ENCODE data around the gene CDK5. TPM values are rescaled to one million over a fixed set of nuclear protein-coding genes. Genes with fewer than 3 reads are reported as not detected.

CDK5 gene
- total RNA-seq, 2 experiments from 2014 or later: 12.5 to 16.7 TPM

DNA sequence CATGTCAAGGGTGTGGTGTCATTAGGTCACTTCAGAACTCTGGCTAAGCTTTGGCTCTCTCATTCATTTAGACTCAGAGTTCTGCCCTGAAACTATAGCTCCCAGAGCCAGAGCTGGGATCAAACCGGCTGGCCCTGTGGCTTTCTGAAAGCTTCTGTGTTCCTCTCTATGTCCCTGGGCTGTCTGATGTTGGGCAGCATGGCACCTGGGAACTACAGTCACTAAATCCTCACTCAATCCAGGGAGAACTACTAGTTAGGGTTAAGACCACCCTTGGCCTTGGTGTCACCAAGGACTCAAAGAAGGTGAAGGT, 46.6 kb downstream of the CDK5 start:
- no peaks in the 10 kb centered on the region for H3K9me3 Mint-ChIP-seq (ENCODE audit: low read depth)
- H3K27me3 Mint-ChIP-seq: no peaks in the 10 kb centered on the region
- ChIA-PET POLR2A (interaction anchor here (0.6 to 0.8 kb wide), 3 partner anchors 15 to 247 kb away, joined by 4 to 6 read pairs (median 4); no protein-coding TSS in a partner anchor), CTCF (interaction anchor here (0.6 to 6.1 kb wide), 15 partner anchors 8 to 564 kb away, joined by 3 to 43 read pairs (median 4); partner anchors contain the start of genes ABCB8, ABCF2, FASTK and NOS3)
- ATAC-seq: peak; percentile 14
- intact Hi-C loops (cut with DNase I, micrococcal nuclease): loop anchor here (5.0 kb wide), 3 partner anchors 39 to 216 kb away; partner anchors contain the start of genes ABCF2 (in 1 of the 2), CDK5 (in 1 of the 2) and SLC4A2 (in 1 of the 2)
- H3K4me1 Mint-ChIP-seq: peaks cover 71% of the 10 kb centered on the region
- peaks cover 9% of the 10 kb centered on the region for H3K36me3 Mint-ChIP-seq (ENCODE audit: low read depth)
- H3K4me3 Mint-ChIP-seq: peak overlapping the region; percentile 66
- no peak for DNase-seq
- H3K27ac Mint-ChIP-seq: peak overlapping the region; percentile 82

DNA sequence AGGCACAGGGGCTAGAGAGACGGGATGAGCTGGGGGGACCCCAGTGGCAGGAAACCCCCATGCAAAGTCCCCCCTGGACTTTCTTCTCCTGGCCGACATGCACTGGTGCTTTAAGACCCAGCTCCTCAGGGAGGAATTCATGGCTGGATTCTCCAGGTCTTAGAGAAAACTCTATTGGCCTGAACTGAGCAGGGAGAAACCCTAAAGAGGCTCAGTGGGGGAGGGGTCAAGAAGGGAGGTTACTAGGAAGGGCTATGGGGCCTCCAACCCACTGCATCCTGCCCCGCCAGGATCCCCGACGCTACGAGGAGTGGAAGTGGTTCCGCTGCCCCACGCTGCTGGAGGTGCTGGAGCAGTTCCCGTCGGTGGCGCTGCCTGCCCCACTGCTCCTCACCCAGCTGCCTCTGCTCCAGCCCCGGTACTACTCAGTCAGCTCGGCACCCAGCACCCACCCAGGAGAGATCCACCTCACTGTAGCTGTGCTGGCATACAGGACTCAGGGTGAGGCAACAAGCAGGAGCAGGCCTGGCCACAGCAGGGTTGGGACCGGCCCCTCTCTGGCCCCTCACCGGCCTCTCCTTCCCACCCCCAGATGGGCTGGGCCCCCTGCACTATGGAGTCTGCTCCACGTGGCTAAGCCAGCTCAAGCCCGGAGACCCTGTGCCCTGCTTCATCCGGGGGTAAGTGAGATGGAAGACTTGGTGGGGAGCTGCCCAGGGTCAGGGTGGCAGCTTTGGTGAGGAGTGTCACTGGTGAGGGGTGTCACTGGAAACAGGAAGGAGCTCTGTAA, 47.2 kb downstream of the CDK5 start:
- no peaks in the 10 kb centered on the region for H3K27me3 Mint-ChIP-seq
- H3K36me3 Mint-ChIP-seq (ENCODE audit: low read depth): peaks cover 9% of the 10 kb centered on the region
- POLR2A ChIA-PET: interaction anchor here (0.6 kb wide), 2 partner anchors 133 to 430 kb away, joined by 3 to 4 read pairs; partner anchors contain the start of gene CRYGN
- intact Hi-C loops (cut with DNase I, micrococcal nuclease): loop anchor here (5.0 kb wide), 3 partner anchors 38 to 217 kb away; partner anchors contain the start of genes ABCF2 (in 1 of the 2), CDK5 (in 1 of the 2) and SLC4A2 (in 1 of the 2)
- DNase-seq (peak; percentile 66), ATAC-seq (peak; percentile 28)
- H3K9me3 Mint-ChIP-seq (ENCODE audit: low read depth): no peaks in the 10 kb centered on the region
- H3K4me3 Mint-ChIP-seq: peak overlapping the region; percentile 66
- peak overlapping the region; percentile 82 for H3K27ac Mint-ChIP-seq
- CTCF ChIA-PET: interaction anchor here (0.6 to 6.1 kb wide), 20 partner anchors 8 to 563 kb away, joined by 3 to 43 read pairs (median 4); partner anchors contain the start of genes ABCB8, ABCF2, FASTK and NOS3
- H3K4me1 Mint-ChIP-seq: peaks cover 68% of the 10 kb centered on the region

DNA sequence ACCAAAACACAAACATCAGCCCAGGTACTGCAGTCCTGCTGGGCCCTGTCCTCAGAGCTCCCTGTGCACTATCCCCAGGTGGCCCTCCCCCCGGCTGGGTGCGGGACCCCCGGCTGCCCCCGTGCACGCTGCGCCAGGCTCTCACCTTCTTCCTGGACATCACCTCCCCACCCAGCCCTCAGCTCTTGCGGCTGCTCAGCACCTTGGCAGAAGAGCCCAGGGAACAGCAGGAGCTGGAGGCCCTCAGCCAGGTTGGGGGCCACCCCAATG, 47.7 kb downstream of the CDK5 start:
- no peaks in the 10 kb centered on the region for H3K9me3 Mint-ChIP-seq (ENCODE audit: low read depth)
- no peaks in the 10 kb centered on the region for H3K27me3 Mint-ChIP-seq
- H3K4me1 Mint-ChIP-seq: peaks cover 63% of the 10 kb centered on the region

GRCh38 chr7:151009327-151010036, 48.2 kb downstream of the CDK5 start:
- intact Hi-C loops (cut with DNase I, micrococcal nuclease): loop anchor here (5.0 kb wide), 3 partner anchors 37 to 218 kb away; partner anchors contain the start of genes ABCF2 (in 1 of the 2), CDK5 (in 1 of the 2) and SLC4A2 (in 1 of the 2)
- no peaks in the 10 kb centered on the region for H3K27me3 Mint-ChIP-seq
- no peak for DNase-seq
- H3K9me3 Mint-ChIP-seq (ENCODE audit: low read depth): no peaks in the 10 kb centered on the region
- H3K36me3 Mint-ChIP-seq (ENCODE audit: low read depth): peaks cover 3% of the 10 kb centered on the region
- no peak overlapping the region for H3K27ac Mint-ChIP-seq
- POLR2A ChIA-PET: interaction anchor here (2.1 kb wide), 1 partner anchor 9 kb away, joined by 6 read pairs; no protein-coding TSS in a partner anchor
- CTCF ChIA-PET: interaction anchor here (0.8 to 6.1 kb wide), 12 partner anchors 10 to 133 kb away, joined by 3 to 43 read pairs (median 12); partner anchors contain the start of genes ABCB8 and NOS3
- peaks cover 58% of the 10 kb centered on the region for H3K4me1 Mint-ChIP-seq
- no peak for ATAC-seq
- peak overlapping the region; percentile 55 for H3K4me3 Mint-ChIP-seq

More for the DNA sequence above, 47.7 kb downstream of the CDK5 start:
- Mint-ChIP-seq H3K36me3 (ENCODE audit: low read depth) (peaks cover 5% of the 10 kb centered on the region), H3K4me3 (peak overlapping the region; percentile 66), H3K27ac (no peak overlapping the region)
- POLR2A ChIA-PET: interaction anchor here (0.6 kb wide), 1 partner anchor 430 kb away, joined by 3 read pairs; the partner anchor contains the start of gene CRYGN
- intact Hi-C loops (cut with DNase I, micrococcal nuclease): loop anchor here (5.0 kb wide), 3 partner anchors 38 to 217 kb away; partner anchors contain the start of genes ABCF2 (in 1 of the 2), CDK5 (in 1 of the 2) and SLC4A2 (in 1 of the 2)
- DNase-seq (no peak), ATAC-seq (no peak)
- CTCF ChIA-PET: interaction anchor here (0.8 to 6.1 kb wide), 12 partner anchors 10 to 563 kb away, joined by 3 to 43 read pairs (median 4); partner anchors contain the start of gene NOS3

DNA sequence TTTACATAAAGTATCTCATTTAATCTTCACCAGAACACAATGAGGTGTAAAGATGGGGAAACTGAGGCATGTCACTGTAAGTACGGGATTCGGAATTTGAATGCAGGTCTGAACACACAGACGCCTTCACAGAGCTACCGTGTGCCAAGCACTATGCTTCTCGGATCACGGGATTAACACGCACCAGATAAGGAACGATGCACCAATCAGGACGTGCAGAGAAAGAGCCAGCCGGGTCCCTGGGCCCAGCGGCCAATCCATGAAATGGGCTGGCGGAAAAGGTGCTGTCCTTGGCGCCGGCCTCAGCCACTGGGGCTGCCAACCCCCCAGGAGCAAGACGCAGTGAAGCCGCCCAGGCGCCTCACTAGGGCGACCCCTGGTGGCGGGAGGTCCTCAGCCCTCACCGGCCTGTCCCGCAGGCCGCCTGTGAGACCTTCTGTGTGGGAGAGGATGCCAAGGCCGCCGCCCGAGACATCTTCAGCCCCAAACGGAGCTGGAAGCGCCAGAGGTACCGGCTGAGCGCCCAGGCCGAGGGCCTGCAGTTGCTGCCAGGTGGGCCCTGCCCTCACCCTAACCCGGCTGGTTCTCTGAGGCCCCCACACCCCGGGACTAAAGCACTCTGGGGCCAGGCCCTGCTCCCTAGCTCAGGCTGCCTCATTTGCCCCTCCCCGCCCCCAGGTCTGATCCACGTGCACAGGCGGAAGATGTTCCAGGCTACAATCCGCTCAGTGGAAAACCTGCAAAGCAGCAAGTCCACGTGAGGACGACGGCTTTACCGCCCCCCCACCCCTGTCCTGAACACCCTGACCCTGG, 49.0 kb downstream of the CDK5 start:
- Mint-ChIP-seq H3K4me3 (peak overlapping the region; percentile 55), H3K4me1 (peaks cover 53% of the 10 kb centered on the region), H3K9me3 (ENCODE audit: low read depth) (no peaks in the 10 kb centered on the region), H3K36me3 (ENCODE audit: low read depth) (no peaks in the 10 kb centered on the region), H3K27me3 (no peaks in the 10 kb centered on the region), H3K27ac (peak overlapping the region; percentile 59)
- DNase-seq (peak; percentile 89), ATAC-seq (peak; percentile 67)
- ChIA-PET POLR2A (interaction anchor here (1.0 to 2.1 kb wide), 2 partner anchors 10 to 14 kb away, joined by 4 to 6 read pairs; no protein-coding TSS in a partner anchor), CTCF (interaction anchor here (0.6 to 6.1 kb wide), 15 partner anchors 8 to 476 kb away, joined by 3 to 43 read pairs (median 5); partner anchors contain the start of genes ABCB8 and NOS3)
- intact Hi-C loops (cut with DNase I, micrococcal nuclease): no loop called here

GRCh38 chr7:151008143-151008510, 49.6 kb downstream of the CDK5 start:
- DNase-seq (no peak), ATAC-seq (peak; percentile 24)
- CTCF ChIA-PET: interaction anchor here (0.6 to 6.1 kb wide), 13 partner anchors 8 to 475 kb away, joined by 3 to 43 read pairs (median 4); partner anchors contain the start of gene ABCB8
- H3K4me3 Mint-ChIP-seq: peak overlapping the region; percentile 55
- intact Hi-C loops (cut with DNase I, micrococcal nuclease): no loop called here
- H3K36me3 Mint-ChIP-seq (ENCODE audit: low read depth): no peaks in the 10 kb centered on the region
- H3K4me1 Mint-ChIP-seq: peaks cover 52% of the 10 kb centered on the region
- no peaks in the 10 kb centered on the region for H3K9me3 Mint-ChIP-seq (ENCODE audit: low read depth)
- POLR2A ChIA-PET: interaction anchor here (1.0 to 2.1 kb wide), 2 partner anchors 11 to 13 kb away, joined by 4 to 6 read pairs; no protein-coding TSS in a partner anchor
- H3K27me3 Mint-ChIP-seq: no peaks in the 10 kb centered on the region
- peak overlapping the region; percentile 59 for H3K27ac Mint-ChIP-seq

DNA sequence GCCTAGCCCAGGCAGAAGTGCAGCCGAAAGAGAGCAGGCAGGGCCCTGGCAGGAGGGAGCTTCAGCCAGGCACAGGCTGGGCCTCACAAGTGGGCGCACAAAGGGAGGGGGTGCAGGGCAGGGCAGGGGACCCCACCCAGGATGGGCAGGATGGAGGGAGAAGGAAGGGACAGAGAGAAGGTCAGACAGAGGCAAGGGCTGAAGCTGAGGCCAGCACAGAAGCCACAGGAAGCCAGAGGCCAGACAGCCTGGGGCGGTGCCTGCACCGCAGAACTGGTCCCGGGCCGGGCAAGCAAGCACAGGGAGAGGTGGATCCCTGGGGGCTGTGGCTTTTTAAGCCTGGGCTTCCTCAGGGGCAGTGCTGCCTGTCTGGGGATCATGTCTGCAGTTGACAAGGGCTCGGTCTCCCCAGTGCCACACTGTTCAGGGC, 50.2 kb downstream of the CDK5 start:
- H3K9me3 Mint-ChIP-seq (ENCODE audit: low read depth): no peaks in the 10 kb centered on the region
- no peak for DNase-seq
- H3K27ac Mint-ChIP-seq: peak overlapping the region; percentile 59
- peaks cover 46% of the 10 kb centered on the region for H3K4me1 Mint-ChIP-seq
- peak overlapping the region; percentile 55 for H3K4me3 Mint-ChIP-seq
- intact Hi-C loops (cut with DNase I, micrococcal nuclease): no loop called here
- ChIA-PET CTCF (interaction anchor here (0.7 to 6.1 kb wide), 12 partner anchors 9 to 103 kb away, joined by 3 to 43 read pairs (median 8); partner anchors contain the start of gene ABCB8), POLR2A (interaction anchor here (1.0 to 2.1 kb wide), 2 partner anchors 11 to 13 kb away, joined by 4 to 6 read pairs; no protein-coding TSS in a partner anchor)
- H3K36me3 Mint-ChIP-seq (ENCODE audit: low read depth): no peaks in the 10 kb centered on the region
- no peaks in the 10 kb centered on the region for H3K27me3 Mint-ChIP-seq
- ATAC-seq: no peak

DNA sequence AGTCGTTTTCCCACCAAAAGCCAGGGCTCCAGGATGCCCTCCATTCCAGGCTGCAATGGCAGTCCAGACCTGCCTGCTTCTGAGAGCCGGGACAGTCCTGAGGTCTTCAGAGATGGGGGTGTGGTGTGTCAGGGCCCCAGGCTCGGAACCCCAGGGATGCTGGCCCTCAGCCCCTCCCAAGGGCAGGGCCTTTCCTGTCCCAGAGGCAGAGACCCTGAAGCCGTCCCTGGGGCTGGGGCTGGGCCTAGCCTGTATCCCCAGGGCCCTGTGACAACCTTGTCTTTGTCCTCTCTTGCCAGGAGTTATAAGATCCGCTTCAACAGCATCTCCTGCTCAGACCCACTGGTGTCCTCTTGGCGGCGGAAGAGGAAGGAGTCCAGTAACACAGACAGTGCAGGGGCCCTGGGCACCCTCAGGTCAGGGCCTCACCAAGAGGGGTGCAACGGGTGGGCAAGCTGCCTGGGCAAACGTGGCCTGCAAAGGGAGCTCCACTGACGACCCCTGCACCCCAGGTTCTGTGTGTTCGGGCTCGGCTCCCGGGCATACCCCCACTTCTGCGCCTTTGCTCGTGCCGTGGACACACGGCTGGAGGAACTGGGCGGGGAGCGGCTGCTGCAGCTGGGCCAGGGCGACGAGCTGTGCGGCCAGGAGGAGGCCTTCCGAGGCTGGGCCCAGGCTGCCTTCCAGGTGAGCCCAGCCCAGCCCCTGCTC, 51.0 kb downstream of the CDK5 start:
- H3K27ac Mint-ChIP-seq: no peak overlapping the region
- no peaks in the 10 kb centered on the region for H3K27me3 Mint-ChIP-seq
- peaks cover 38% of the 10 kb centered on the region for H3K4me1 Mint-ChIP-seq
- intact Hi-C loops (cut with DNase I, micrococcal nuclease): no loop called here
- H3K4me3 Mint-ChIP-seq: no peak overlapping the region
- no peaks in the 10 kb centered on the region for H3K9me3 Mint-ChIP-seq (ENCODE audit: low read depth)
- CTCF ChIA-PET: interaction anchor here (0.6 to 6.1 kb wide), 5 partner anchors 12 to 226 kb away, joined by 3 to 43 read pairs (median 4); partner anchors contain the start of gene CHPF2
- H3K36me3 Mint-ChIP-seq (ENCODE audit: low read depth): no peaks in the 10 kb centered on the region
- POLR2A ChIA-PET: interaction anchor here (0.7 kb wide), 1 partner anchor 235 kb away, joined by 3 read pairs; no protein-coding TSS in a partner anchor
- no peak for ATAC-seq
- no peak for DNase-seq

- intact Hi-C loops (cut with DNase I, micrococcal nuclease): no loop called here
- H3K4me1 Mint-ChIP-seq: peaks cover 28% of the 10 kb centered on the region
- no peak for DNase-seq
- POLR2A ChIA-PET: no interaction called here
- H3K36me3 Mint-ChIP-seq (ENCODE audit: low read depth): no peaks in the 10 kb centered on the region
- CTCF ChIA-PET: interaction anchor here (0.6 to 6.1 kb wide), 5 partner anchors 11 to 438 kb away, joined by 3 to 43 read pairs (median 5); no protein-coding TSS in a partner anchor
- no peak overlapping the region for H3K27ac Mint-ChIP-seq
- no peak overlapping the region for H3K4me3 Mint-ChIP-seq
- H3K27me3 Mint-ChIP-seq: no peaks in the 10 kb centered on the region
- ATAC-seq: no peak
- H3K9me3 Mint-ChIP-seq (ENCODE audit: low read depth): no peaks in the 10 kb centered on the region
Measured at GRCh38 chr7:151005566-151005965, 52.1 kb downstream of the CDK5 start.
